ENCODE results near the gene BOLA1.
A peak's percentile ranks its signal among the peaks of the same experiment; 100 is the strongest.
"Not testable (repeated sequence)": the region's sequence is repeated elsewhere in the genome, so short reads cannot be mapped to it uniquely, and the experiment has no call there.

BOLA1 gene

DNA sequence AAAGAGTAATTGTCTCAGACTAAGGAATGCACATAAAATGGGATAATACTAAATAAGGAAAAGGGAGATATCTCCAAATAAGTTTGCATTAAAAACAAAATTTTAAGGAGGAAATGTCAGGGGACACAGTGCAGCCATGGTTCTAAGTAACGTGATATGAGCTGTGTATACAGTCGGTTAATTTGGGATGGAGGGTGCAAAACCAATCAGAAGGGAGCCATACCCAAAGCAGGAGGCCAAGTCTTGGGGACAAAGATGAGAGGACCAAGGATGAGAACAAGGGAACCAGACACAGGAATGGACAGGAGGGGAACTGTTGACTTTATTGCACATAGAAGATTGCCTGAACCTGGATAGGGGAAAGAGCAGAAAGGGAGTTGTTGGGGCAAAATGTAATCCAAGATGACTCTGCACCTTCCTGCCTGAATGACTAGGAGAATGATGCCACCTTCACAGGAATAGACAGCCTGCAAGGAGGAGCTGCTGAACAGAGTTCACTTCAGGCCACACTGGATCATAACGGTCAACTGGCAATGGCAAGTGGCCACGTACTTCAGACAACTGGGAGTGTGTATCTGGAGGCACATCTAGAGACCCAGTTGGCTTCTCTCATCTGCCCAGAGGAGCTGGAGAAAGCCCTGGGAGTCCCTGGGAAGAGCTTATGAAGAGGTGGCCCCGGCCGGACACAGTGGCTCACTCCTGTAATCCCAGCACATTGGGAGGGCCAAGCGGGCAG, 22.0 kb upstream of the BOLA1 start:
- TF ChIP-seq CTCF (IDR thresholded peaks at IDR 0.05; ENCODE audit: low read depth, low read length) (no peak), MYC (IDR thresholded peaks at IDR 0.05; ENCODE audit: low read depth, low read length) (no peak), POLR2A (IDR thresholded peaks at IDR 0.05; ENCODE audit: extremely low read depth, insufficient read length) (no peak)
- TF ChIP-seq, protein P1, sequence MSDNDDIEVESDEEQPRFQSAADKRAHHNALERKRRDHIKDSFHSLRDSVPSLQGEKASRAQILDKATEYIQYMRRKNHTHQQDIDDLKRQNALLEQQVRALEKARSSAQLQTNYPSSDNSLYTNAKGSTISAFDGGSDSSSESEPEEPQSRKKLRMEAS (IDR thresholded peaks at IDR 0.05; ENCODE audit: low read depth, low read length): no peak
- no peak overlapping the region for H3K4me3 ChIP-seq (ENCODE audit: low read depth, low read length)
- no peak for DNase-seq (ENCODE audit: low read depth)

- DNase-seq (ENCODE audit: low read depth): no peak
- H3K4me3 ChIP-seq (ENCODE audit: low read depth, low read length): no peak overlapping the region
Observed at GRCh38 chr1:149879556-149879955, 19.8 kb upstream of the BOLA1 start.

GRCh38 chr1:149881876-149882275, 17.5 kb upstream of the BOLA1 start:
- TF ChIP-seq, protein P1 (IDR thresholded peaks at IDR 0.05; ENCODE audit: low read depth, low read length): no peak
- TF ChIP-seq CTCF (IDR thresholded peaks at IDR 0.05; ENCODE audit: low read depth, low read length) (no peak), POLR2A (IDR thresholded peaks at IDR 0.05; ENCODE audit: extremely low read depth, insufficient read length) (no peak), MYC (IDR thresholded peaks at IDR 0.05; ENCODE audit: low read depth, low read length) (no peak)
- DNase-seq (ENCODE audit: low read depth): no peak
- H3K4me3 ChIP-seq (ENCODE audit: low read depth, low read length): no peak overlapping the region

More at GRCh38 chr1:149879556-149879955, 19.8 kb upstream of the BOLA1 start:
- no peak for TF ChIP-seq MYC (IDR thresholded peaks at IDR 0.05; ENCODE audit: low read depth, low read length)
- no peak for TF ChIP-seq POLR2A (IDR thresholded peaks at IDR 0.05; ENCODE audit: extremely low read depth, insufficient read length)
- TF ChIP-seq CTCF (IDR thresholded peaks at IDR 0.05; ENCODE audit: low read depth, low read length): no peak
- TF ChIP-seq, protein P1 (IDR thresholded peaks at IDR 0.05; ENCODE audit: low read depth, low read length): no peak

DNA sequence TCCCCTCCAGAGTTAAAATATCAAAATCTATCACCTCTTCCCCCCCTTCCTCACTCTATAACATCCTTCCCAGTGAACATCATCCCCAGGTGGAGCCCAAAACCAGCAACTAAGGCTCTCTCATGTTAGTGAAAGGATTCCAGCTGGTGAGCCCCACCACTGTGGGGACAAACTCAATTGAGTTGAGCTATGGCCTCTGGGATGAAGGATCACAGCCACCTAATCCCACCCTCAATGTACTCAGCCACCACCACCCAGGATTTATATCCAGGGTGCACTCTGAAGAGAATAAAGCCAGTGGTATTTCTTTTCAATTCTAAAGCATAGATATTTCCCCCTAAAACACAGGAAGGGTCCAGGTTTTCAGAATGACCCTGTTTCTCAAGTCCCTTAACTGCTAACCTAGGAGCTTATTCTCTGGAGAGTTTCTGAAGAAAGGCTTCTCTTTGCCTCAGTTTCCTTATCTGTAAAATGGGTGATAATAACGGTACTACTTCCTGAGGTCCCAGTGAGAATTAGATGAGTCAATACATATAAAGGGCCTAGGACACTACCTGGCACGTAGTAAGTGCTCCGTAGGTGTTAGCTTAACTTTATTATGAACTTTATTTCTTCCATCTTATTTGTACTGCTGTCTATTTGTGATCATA, 15.6 kb upstream of the BOLA1 start:
- no peak for DNase-seq (ENCODE audit: low read depth)
- TF ChIP-seq, protein P1 (IDR thresholded peaks at IDR 0.05; ENCODE audit: low read depth, low read length): no peak
- TF ChIP-seq MYC (IDR thresholded peaks at IDR 0.05; ENCODE audit: low read depth, low read length) (no peak), POLR2A (IDR thresholded peaks at IDR 0.05; ENCODE audit: extremely low read depth, insufficient read length) (no peak)
- no peak overlapping the region for H3K4me3 ChIP-seq (ENCODE audit: low read depth, low read length)

DNA sequence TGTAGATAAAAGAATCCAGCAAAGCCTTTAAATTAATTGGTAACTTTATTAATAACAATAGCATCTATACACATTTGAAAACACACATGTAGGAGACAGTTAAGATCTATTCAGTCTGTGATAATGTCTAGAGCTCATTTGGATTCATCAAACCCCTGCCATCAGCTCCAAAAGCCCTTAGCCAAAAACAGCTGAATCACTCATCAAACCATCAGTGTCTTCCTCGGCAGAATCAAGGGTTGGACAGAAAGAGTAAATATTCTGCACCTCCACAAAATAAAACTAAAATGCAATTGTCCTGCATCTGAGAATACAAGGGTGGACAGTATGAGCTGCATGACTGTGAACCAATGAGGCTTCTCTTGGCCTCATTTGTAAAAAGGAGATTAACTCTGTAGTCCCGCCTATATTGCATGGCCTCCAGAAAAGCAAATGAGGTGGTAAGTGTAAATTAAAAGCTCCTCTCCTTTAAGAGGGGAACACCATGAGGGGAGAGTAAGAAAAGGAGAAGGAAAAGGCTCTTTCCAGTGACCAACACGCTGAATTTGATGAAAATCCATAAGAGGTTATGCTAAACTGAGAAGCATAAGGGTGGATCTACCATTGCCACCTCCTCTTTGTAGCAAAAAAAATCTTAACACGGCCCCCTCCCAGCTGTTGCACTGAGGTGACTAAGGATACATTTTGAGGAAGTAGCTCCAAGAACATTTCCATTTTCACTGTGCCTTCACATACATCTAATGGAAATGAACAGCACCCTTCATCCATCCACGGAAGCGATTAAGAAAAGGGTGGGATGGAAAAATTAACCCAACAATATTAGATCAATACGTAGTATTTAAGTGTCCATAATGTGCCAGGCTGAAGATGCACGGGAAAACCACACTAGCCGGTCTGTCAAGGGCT, 14.7 kb upstream of the BOLA1 start:
- peak; percentile 87 for DNase-seq (ENCODE audit: low read depth)
- peak overlapping the region; percentile 80 for H3K4me3 ChIP-seq (ENCODE audit: low read depth, low read length)
- TF ChIP-seq, protein P1 (IDR thresholded peaks at IDR 0.05; ENCODE audit: low read depth, low read length): peak; percentile 61
- no peak for TF ChIP-seq POLR2A (IDR thresholded peaks at IDR 0.05; ENCODE audit: extremely low read depth, insufficient read length)
- 0 out of 2 replicates have a peak, but pooled peaks have one; percentile 46 for TF ChIP-seq MYC (IDR thresholded peaks at IDR 0.05; ENCODE audit: low read depth, low read length)

DNA sequence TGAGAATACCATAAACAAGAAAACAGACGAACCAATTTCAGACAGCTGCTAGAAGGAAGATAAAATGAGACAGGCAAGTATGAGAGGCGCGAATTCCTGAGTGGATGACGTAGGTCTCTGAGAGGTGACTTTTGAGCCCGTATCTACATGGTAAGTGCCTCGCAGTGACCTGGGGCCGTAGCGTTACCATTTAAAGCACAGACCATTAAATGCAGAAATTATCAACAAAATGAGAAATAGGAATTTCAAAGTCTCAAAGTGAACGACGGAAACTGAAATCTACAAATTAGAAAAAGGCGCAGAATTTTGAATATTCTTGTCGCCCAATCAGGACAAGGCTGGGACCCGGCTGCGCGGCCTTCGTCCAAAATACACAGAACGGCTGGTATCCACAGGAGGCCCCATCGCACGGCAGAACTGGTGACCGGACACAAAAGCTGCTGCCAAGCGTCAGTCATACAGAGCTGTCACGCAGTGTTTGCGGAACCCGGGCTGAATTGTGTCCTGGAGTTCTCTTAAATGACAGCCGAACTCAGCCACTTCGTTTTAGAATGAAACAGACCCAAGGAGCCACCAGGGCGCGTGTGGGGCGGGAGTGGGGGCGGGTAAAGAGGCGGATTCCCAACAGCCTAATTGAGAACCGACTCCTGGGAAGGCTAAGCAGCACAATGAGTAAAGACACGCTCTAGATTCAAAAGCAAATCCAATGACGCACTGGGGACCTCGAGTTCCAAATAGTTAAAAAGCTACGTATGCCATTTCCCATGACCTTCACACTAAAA, 13.8 kb upstream of the BOLA1 start:
- peak overlapping the region; percentile 80 for H3K4me3 ChIP-seq (ENCODE audit: low read depth, low read length)
- TF ChIP-seq POLR2A (IDR thresholded peaks at IDR 0.05; ENCODE audit: extremely low read depth, insufficient read length) (peak; percentile 77), CTCF (IDR thresholded peaks at IDR 0.05; ENCODE audit: low read depth, low read length) (no peak)
- TF ChIP-seq, protein P1 (IDR thresholded peaks at IDR 0.05; ENCODE audit: low read depth, low read length): peak; percentile 59
- DNase-seq (ENCODE audit: low read depth): peak; percentile 90

- peak overlapping the region; percentile 80 for H3K4me3 ChIP-seq (ENCODE audit: low read depth, low read length)
- not testable (repeated sequence) for DNase-seq (ENCODE audit: low read depth)
Observed at GRCh38 chr1:149886121-149886395, 13.3 kb upstream of the BOLA1 start.
